HG03571 (cell line): ENCODE measurements around the gene ZNF609.

Source experiments
- ATAC-seq: cut with Tn5 transposase; IDR thresholded peaks from one replicate; pipeline ENCODE4 v1.9.1; 2021; ENCODE audit not compliant: unreplicated experiment

Gene ZNF609

DNA sequence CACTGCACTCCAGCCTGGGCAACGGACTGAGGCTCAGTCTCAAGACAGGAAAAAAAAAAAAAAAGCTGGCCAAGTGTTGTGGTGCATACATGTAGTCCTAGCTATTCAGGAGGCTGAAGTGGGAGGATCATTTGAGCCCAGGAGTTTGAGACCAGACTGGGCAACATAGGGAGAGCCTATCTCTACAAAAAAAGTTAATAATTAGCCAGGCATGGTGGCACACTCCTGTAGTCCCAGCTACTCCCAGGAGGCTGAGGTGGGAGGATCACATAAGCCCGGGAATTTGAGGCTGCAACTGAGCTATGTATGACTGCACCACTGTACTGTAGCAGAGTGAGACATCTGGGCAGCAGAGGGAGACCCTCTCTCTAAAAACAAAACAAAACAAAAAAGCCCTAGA is 256.1 kb downstream of the ZNF609 start:
- no peak for ATAC-seq

DNA sequence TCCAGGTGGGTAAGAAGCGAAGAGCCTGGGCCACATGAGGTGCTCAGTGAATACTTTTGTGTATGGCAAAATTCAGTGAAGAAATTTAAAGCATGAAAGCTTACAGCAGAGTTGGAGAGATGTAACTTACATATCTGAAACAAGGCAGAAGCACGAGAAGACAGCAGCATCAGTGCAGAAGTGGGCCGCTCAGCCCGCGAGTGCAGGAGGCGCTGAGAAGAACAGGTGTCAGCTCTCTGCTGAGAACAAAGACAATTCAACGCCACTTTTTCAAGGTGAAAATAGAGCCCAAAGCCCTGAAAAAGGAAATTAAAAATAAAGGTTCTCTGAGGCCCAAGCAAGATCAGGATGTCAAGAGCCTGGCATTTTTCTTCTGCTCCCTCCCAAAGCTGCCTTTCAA is 256.8 kb downstream of the ZNF609 start:
- no peak for ATAC-seq

DNA sequence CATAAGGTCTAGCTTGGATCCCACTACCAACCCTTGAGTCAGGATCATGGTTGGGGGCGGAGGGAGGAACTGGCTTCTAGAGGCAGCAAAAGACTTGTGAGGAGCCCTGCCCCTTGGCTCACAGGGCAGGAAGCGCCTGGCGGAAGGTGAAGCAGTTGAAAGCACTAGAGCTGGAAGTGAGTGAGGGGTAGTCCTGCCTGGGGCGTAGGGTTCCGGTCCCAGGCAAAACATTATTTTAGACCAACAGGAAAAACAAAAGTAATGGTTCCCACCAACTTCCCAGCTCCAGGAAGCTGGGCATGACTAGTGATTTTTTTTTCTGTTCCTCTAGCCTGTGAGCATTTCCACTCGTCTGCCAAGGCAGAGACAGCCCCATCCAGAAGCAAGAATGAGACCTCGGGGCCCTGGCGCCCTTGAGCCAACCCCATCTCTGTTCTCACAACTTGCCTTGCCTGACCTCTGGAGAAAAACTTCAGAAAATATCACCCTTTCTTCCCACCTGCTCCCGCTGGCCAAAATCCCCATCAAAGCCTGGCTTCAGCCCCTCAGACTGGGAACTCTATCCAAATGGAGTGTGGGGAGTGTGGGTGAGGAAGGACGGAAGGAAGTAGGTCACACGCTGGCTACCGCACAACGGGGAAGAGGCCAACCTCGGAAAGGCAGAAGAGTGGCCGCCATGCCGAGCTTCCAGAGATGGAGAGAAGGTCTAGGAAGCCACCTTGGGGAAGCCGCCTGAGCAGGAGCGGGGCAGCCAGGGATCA is 257.5 kb downstream of the ZNF609 start:
- ATAC-seq, result no peak

DNA sequence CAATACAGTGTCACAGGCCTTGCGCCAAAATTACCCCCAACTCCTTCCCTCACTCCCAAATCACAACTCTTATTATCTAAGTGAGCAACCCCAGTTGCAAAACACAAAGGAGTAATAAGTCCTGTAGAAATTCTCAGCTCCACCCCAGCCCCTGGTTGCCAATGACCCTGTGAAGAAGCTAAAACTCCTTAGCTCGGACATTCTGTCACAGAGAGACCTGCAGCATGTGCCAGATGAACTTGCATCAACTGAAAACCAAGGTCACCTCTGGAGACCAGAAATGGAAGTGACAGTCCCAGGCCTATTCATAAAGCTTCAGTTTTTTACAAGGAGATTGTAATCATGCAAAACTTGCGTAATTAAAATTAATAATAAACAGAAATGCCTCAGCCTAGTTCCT is 259.8 kb downstream of the ZNF609 start:
- no peak for ATAC-seq

DNA sequence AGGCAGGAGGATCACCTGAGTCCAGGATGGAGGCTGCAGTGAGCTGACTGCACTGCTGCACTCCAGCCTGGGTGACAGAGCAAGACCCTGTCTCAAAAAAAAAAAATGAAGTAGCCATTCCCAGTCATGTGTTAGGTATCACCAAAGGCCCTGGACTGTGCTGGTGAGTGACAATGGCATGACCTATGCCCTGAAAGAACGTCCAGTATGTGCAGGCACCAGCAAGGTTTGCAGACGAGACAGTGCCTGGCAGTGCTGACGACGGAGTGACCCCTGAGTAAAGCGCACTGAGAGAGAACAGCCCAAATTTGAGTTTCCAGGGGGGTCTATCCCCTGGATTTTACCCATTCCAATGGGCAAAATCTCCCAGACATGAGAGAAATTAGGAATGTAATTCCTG is 269.8 kb downstream of the ZNF609 start:
- ATAC-seq, result no peak

DNA sequence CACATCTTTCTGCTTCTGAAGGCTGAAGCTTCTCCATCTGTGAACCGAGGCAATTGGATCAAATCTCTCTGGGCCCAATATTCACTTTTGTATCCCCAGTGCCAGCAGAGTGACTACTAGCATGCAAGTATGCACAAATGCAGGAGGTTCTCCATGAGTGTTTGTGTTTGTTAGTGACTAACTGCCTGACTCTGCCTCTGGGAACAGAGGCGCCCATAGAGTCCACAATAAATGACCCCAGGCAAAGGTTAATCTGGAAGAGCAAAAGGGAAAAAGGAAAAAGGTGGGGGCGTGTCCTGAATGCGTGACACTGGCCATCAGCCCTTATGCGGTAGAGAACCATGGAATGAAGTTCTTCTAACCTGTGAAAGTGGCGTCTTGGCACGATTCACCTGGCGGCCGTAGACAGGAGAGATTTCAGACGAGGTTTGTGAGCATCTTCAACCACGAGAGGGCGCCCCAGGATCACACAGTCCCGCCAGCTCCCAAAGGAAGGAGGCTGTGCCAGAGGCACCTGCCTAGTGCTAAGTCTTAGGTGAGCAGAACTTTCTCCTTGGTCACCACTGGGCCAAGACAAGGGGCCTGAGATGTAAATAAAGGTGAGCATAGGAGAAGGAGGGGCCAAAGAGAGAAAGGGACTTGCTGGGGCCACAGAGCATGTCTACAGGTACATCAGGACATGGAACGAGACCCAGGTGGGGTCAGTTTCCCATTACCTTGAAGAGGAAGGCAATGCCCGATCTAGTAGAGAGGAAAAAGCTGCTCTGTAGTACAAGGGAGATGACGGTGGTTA is 270.8 kb downstream of the ZNF609 start:
- no peak for ATAC-seq

DNA sequence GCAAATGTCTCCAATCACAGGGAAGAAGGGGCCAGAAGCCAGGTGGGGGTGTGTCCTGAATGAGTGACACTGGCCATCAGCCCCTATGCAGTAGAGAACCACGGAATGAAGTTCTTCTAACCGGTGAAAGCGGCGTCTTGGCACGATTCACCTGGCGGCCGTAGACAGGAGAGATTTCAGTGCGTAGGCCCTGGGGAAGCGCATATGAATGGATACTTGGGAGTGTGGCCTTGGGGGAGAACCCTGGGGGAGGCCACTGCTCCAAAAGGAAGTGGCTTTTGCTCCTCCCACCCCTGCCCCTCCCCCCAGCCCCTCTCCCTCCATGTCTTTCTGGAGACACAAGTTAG is 271.4 kb downstream of the ZNF609 start:
- ATAC-seq, result no peak

DNA sequence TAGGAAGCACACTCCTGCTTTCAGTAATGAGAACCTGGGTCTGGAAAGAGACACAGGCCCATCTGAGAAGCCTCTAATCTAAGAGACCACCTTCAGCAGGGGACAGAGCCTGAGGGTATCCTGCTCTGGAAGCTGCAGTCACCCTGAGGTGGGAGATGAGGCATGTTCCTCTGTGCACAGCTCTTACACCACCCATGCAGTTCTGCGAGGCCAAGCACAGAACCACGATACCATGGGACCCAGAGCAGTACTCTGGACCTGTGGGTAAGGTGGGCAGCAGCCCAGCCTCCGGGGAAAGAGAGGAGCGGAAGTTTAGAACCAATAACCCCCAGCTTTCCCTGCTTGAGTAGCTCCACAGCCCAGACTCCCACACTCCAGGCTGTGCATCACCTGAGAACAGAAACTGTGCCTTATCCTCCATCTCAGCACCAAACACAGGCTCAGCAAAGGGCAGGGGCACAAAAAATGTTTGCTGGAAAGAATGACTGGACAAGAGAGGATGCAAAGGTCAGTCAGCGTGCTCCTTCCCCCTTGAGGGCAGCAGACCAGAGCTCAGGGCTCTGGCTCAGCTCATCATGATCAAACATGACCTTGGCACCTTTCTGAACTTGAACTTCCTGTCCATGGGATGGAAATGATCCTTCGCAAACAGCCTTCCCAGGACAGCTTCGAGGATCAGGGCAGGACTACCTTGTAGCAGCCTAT is 271.9 kb downstream of the ZNF609 start:
- no peak for ATAC-seq
